GM21737 (cell line): Measurements from ENCODE around the gene SLX9.
"Not testable (repeated sequence)": the region's sequence is repeated elsewhere in the genome, so short reads cannot be mapped to it uniquely, and the experiment has no call there.

ENCODE experiments used
- ATAC-seq: cut with Tn5 transposase; IDR thresholded peaks from one replicate; pipeline ENCODE4 v1.9.1; 2021; ENCODE audit warnings: mild to moderate bottlenecking, moderate library complexity; ENCODE audit not compliant: unreplicated experiment

Gene SLX9

DNA sequence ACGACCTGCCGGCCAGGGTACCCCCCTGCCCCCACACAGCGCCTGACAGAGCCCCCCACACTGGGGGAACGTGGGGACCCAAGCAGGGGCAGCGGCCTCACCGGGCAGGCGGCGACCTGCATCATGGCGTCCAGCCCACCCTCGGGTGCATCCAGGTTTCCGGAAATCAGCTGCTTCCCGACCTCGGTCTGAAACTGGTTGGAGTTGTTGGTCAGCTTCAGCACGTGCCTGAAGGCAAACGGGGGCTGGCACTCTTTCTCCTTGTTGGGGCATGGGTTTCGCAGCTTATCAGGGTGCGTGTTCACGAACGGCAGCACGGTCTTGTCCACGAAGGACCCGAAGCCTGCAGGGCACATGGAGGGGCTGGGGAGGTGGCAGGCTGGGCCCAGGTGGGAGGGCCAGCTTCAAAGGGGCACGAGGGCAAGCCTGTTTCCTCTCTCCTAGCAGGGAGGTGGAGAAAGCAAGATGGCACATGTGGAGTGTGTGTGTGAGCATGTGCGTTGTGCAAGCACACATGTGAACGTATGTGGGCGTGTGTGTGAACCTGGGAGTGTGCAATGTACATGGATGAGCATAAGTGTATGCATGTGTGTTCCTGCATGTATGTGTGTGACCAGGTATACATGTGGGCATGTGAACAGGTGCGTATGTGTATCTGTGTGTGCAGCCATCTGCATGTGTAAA, 38.3 kb upstream of the SLX9 start:
- ATAC-seq, result no peak

DNA sequence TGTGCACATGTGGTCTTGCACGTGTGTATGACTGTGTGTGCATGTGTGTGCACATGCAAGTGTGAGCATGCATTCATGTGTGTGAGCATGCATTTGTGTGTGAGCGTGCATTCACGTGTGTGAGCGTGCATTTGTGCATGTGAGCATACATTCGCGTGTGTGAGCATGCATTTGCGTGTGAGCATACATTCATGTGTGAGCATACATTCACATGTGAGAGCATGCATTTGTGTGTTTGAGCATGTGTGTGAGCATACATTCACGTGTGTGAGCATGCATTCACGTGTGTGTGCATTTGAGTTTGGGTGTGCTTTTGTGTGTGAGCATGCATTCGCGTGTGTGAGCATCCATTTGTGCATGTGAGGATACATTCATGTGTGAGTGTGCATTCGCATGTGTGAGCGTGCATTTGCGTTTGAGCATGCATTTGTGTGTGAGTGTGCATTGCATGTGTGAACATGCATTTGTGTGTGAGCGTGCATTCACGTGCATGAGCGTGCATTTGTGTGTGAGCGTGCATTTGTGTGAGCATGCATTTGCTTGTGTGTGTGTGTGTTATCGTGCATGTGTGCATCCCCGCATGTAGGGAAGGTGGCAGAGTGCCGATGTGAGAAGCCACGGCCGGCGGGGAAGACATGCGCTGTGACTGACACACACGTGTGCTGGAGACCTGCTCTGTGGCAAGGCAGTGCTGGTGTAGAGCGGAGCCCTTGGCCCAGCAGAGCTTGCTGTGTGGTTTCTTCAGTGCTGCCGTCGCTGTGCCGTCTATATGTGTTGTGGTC, 37.4 kb upstream of the SLX9 start:
- no peak for ATAC-seq

DNA sequence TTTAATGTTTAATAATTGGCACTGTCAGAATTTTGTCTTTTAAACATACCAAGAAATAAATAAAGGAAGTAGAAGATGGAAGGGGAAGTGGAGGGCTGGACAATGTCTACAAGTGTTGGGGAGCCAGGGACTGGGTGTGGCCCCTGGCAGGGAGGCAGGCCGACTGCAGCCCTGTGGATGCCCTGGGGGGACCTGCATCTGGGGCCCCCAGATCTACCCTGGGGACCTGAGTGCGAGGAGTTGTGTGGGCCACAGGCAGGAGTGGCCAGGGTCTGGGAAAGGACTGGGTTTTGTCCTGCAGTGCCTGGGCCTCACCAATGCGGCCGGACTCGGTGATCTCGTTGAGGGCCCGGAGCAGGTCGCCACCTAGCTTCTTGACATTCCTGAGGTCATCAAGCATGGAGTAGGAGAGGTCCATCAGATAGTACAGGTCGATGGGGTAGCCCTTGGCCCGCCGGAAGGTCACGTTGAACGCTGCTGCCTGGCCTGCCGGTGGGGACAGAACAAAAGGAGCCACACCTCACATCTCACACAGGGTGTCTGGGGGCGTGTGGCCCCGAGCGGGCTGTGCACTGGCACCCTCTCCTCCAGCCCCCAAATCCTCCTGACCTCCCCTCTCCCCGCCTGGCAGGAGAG, 36.7 kb upstream of the SLX9 start:
- no peak for ATAC-seq

DNA sequence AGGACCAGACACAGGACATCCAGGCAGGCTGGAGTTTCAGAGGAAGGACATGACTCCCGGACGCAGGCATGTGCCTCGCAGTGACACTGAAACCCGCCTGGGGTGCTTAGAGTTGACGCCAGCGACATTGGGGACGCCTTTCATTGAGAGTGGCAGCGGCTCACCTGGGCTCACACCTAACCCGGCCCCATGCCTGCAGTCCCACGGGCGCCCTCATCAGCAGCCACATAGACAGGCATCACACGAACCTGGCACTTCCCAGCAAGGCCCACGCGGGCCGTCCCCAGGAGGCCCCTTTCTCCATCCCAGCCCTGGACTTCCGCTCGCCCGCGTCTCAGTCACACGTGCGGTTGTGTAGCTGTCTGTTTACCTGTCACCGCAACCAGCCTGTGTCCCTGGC, 36.1 kb upstream of the SLX9 start:
- no peak for ATAC-seq

DNA sequence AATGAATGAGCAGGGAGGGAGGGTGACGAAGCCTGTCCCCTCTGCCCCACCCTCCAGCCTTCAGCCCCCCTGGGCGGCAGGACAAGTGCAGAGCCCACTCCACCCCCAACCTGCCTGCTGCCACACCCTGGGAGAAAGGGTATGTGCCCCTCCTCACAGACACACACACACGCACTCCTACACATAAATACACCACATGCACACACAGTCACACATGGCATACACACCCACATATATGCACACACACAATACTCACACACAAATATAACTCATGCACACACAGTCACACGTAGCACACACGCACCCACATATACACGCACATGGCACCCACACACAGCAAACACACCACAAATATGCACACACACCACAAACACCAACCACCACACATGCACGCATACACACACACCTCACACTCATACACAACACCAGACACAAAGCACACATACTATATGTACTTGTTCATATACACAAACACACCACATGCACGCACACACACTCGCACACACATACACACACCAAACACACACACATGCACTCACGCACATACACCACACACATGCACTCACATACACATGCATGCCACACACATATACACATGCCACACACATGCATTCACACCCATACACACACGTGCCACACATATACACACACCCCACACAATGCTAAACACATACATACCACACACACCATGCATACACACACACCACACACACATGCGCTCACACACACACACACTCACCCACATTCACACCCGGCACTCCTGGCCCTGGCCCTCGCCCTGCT, 35.5 kb upstream of the SLX9 start:
- ATAC-seq, result no peak

DNA sequence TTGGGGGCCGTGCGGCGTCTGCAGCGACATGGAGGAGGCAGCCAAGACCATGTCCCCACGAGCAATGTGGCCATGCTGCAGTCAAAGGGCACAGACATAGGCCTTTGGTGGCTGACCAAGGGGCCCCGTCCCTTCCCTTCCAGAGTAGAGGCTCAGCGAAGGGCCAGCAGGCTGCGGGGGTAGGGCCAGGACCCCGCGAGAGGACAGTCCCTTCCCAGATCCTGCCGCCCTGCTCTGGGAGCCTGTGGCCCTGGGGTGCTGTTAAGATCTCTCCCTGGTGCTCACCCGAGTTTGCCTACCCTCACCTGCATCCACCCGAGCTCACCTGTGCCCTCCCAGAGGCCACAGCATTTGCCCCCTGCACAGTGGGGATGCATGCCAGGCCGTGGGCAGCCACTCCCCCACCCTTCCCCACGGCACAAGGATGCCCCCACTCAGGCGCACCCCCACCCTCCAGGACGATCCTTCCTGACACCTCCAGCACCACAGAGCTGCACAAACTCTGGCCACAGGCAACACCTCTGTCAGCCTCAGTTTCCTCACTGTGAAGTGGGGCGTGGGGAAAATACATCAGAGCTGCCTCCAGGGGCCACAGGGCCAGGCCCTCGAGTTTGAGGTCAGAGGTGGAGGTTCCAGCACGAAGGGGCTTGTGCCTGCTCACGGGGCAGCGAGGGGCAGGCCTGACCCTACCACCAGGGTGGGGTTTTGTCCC, 34.7 kb upstream of the SLX9 start:
- ATAC-seq, result no peak

DNA sequence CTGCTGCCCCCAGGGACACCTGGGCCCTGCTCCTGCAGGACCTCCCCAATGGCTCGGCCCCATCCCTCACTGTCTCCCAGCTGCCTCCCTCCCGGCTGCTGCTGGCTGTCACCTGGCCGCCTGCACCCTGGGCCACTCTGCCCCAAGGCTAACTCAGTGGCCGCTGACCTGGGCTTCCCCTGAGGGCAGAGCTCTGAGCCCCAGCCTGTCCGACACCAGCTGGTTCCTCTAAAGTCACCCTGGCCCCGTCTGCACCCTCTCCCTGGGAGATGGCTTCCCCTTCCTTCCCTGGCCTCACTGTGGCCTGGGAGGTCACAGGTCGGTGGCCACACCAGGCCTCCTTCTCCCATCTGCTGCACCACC, 34.1 kb upstream of the SLX9 start:
- no peak for ATAC-seq

DNA sequence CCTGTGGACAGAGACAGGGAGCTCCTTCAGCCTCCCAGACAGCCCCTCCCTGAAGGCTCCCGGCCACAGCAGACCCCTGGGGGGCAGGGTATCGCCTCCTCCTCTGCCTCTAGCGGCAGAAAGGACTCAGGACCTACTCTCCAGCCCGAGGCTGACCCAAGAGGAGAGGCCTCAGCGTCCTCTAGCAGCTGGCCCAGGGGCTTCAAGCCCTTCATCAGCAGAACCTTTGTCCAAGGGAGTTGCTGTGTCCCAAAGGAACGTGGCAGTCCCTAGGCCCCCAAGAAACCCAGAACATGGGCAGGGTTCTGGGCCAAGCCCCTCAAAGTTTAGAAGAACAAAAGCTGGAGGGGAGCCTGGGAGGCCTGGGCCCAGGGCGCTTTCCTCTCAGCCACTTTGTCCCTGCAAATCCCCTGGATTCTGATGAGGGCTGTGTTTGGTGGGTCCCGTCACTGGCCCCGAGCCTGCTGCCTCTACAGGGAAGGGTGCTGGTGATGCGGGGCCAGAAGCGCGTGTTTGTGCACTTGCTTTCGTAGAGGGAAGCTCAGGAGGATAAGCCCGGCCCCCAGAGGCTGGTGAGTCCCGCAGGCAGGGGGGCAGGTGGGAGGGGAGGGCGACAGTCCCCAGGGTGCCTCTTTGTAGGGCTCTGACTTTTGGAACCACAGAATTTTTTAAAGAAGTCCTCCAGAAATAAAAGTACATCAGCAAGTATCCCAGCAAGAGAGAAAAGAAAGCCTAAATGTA, 32.4 kb upstream of the SLX9 start:
- no peak for ATAC-seq

DNA sequence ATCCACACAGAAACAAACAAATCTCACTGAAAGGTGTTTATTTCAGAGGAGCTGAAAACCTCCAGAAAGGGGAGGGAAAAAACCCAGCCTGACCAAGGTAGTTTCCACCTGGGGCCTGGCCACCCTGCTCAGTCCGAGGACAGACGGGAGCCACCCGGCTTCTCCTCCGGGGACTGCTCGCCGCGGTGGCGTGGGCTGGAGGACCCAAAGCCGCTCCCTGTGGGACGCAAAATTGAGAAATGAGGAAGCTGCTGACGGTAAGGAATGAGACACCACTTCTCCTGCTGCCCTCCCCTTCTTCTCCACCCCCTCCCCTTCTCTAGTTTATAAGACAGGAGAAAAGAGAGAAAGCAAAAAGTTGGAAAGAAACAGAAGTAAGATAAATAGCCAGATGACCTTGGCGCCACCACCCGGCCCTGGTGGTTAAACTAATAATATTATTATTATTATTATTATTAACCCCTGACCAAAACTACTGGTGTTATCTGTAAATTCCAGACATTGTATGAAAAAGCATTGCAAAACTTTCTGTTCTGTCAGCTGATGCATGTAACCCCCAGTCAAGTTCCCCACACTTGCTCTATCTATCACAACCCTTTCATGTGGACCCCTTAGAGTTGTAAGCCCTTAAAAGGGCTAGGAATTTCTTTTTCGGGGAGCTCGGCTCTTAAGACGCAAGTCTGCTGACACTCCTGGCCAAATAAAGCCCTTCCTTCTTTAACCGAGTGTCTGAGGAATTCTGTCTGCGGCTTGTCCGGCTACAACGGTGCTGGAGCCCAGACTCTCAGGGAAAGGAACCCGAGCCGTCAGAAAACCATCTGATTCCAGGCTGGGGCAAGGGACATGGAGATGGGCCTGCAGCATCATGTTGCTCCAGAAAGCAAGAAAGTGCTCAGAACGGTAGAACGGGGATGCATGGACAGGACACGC, 31.6 kb upstream of the SLX9 start:
- ATAC-seq, result no peak

DNA sequence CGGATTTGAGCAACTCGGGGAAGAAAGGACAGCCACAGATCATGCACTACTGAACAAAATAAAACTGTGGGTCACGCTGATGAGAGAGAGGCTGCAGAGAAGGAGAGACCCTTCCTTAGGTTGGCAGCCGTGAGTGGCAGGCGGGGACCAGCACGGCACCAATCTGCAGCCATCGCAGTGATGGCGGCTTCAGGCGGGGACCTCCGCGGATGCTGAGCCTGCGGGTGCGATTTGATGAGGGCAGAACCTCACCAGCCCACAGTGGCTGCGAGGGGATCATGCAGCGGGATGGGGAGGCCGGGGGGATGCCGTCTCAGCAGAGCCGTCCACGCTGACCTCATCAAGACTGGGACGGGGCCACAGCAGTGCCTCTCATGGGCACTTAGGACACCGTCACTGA, 30.9 kb upstream of the SLX9 start:
- ATAC-seq, result no peak

DNA sequence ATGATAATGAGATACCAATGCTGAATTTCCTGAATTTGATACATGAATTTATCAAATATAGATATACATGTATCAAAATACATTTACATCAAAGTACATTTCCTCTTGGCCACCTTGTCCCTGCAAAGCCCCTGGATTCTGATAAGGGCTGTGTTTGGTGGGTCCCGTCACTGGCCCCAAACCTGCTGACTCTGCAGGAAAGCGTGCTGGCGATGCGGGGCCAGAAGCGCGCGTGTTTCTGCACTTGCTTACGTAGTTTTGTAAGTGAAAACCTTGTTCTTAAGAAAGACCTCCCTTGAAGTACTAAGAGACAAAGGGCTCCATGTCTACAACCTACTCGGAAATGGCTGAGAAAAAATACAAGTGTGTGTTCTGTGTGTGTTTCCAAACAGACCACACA, 30.1 kb upstream of the SLX9 start:
- no peak for ATAC-seq

DNA sequence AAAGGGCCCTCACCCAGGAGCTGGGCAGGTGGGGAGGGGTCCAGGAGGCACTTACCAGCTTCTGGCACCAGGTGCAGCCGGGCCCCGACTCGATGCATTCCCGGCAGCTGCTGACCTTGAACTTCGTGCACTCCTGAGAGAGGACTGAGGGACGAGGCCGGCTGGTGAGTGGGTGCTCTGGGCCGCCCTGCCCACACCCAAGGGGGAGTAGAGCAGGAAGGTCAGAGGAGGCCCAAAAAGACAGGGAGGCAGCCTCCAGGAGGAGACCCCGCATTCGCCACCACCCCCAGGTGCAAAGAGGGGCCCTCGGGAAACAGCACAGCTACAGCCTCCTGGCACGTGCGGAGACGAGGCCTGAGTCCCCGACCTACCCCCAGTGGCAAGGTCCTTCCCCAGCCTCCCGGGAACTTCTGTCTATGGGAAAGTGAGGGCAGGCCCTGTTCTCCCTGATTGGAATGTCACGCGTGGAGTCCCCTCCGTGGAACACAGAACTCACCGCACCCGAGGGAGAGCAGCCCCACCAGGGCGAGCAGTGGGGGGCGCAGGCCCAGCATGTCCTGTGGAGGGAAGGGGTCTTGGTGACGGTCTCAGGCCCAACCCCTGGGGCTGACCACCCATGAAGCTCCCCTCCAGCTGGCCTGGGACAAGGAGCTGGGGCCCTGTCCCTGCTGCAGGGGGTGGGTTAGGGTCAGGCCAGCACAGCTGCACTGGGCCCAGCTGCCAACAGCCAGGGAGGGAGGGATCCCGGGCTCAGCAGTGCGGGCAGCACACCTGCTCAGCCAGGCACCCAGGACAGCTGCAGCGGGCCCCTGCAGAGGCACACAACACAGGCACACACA, 29.4 kb upstream of the SLX9 start:
- ATAC-seq, result no peak

DNA sequence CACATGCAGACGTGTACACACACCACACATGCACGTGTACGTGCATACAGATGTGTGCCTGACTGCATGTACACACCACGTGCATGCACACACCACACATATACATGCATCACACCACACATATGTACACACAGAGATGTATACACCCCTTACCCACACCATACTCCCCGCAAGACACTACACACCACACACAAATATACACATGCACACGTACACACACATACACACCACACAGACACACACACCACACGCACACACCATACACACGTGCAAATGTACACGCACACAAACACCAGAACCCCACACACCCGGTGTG, 28.8 kb upstream of the SLX9 start:
- no peak for ATAC-seq

DNA sequence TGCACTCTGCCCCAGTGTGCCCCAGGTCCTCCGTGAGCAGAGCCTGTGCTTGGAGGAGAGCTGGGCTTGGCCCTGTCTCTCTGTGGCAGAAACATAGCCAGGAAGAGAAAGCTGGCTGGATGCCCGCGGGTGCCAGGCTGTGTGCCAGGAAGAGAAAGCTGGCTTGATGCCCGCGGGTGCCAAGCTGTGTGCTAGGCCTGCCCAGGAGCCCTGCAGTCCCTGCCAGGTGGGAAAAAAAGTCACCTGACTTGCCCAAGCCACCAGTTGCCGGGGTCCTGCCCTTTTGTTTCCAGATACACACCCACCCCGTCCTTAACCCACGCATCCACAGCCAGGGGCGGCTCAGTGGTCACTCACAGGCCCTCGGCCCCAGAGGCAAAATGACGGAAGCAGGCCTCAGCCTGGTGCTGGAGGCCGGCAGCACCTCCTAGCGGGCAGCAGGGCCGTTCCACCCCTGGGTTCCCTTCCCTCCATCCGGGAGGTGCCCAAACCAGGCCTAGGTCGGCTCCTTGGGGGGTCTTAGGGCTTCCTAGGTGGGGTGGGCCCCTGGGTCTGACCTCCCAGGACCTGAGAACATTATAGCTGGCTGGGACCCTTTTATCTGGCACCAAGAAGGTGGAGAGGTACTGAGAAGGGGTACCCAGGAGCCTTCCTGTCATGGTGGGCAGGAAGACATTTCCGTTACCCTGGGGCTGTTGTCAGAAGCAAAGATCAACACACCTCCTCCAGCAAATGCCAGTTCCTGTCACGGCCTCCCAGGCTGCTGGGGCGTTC, 28.3 kb upstream of the SLX9 start:
- no peak for ATAC-seq

DNA sequence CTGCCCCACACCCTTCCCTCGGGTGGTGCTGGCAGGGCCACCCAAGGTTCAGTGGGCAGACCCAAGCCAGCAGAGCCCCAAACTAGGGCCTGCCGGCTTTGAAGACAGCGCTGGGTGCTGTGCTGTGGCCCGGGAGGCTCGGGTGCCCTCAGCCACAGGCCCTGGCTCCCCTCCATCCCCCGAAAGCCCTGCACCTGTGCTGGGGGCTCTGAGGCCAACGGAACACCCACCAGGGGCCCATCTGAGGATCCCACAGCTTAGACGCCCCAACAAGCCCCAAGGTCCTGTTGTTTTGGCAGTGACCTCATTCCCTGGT, 27.7 kb upstream of the SLX9 start:
- ATAC-seq, result no peak

DNA sequence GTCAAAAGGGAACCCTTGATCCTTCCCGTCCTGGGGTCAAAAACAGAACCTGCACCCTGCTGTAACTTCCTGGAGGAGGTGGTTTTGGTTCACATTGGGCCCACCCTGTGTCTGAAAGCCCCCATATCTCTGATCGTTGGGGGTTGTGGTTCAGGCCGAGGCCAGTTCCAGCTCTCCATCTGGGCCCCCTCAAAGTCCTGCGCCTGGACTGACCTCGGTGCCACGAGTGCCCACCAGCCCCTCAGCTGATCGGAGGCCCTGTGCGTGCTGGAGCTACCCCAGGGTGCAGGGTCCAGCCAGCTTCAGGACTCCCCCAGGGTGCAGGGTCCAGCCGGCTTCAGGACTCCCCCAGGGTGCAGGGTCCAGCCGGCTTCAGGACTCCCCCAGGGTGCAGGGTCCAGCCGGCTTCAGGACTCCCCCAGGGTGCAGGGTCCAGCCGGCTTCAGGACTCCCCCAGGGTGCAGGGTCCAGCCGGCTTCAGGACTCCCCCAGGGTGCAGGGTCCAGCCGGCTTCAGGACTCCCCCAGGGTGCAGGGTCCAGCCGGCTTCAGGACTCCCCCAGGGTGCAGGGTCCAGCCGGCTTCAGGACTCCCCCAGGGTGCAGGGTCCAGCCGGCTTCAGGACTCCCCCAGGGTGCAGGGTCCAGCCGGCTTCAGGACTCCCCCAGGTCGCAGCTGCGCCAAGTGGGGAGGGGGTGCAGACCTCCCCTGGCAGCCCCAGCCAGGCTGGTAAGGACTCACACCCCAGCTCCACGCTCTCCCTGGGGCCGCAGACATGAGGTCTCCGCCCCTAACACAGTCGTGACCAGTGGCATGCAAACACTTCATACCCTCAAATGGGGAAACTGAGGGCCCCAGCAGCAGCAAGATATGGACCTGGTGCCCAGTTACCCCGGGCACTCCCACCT, 27.1 kb upstream of the SLX9 start:
- not testable (repeated sequence) for ATAC-seq
